Heart right ventricle (tissue), 16 donors: ENCODE data around the gene TNNT3. TPM values are rescaled to one million over a fixed set of nuclear protein-coding genes. Genes with fewer than 3 reads are reported as not detected.
"Not testable (repeated sequence)": the region's sequence is repeated elsewhere in the genome, so short reads cannot be mapped to it uniquely, and the experiment has no call there.

Experiments used
- ATAC-seq, 8 donors: fragments of 200-7000 bp; cut with Tn5 transposase; one replicate each; pipeline ENCODE4 v1.9.1; 2020; ENCODE audit warnings: mild to moderate bottlenecking in 8 of 8, moderate library complexity in 8 of 8, moderate number of reproducible peaks in 1 of 8
- DNase-seq, 2 donors: peaks; one replicate each; pipeline ENCODE4 v3.0.0-alpha.2; 2020
- H3K27ac ChIP-seq, 10 donors: fragments of 200-600 bp; sonication (generic) in 2 of 10; one replicate each; pipeline versions ENCODE4 v1.5.0 to v1.8.0; 2020 to 2022; ENCODE audit warnings: mild to moderate bottlenecking in 3 of 10
- H3K27me3 ChIP-seq, 7 donors: fragments of 200-600 bp; one replicate each; pipeline ENCODE4 v1.8.0; 2021 to 2022; ENCODE audit warnings: mild to moderate bottlenecking in 2 of 7
- H3K36me3 ChIP-seq, 9 donors: fragments of 200-600 bp; sonication (generic) in 1 of 9; one replicate each; pipeline versions ENCODE4 v1.5.0 to v1.8.0; 2020 to 2022; ENCODE audit warnings: mild to moderate bottlenecking in 2 of 9
- H3K4me1 ChIP-seq, 9 donors: fragments of 200-600 bp; sonication (generic) in 1 of 9; one replicate each; pipeline versions ENCODE4 v1.5.0 to v1.8.0; 2020 to 2022; ENCODE audit warnings: mild to moderate bottlenecking in 4 of 9
- H3K4me3 ChIP-seq, 10 donors: fragments of 200-600 bp; sonication (generic) in 2 of 10; one replicate each; pipeline versions ENCODE4 v1.5.0 to v1.8.0; 2020 to 2022; ENCODE audit warnings: mild to moderate bottlenecking in 7 of 10, moderate library complexity in 2 of 10
- H3K9me3 ChIP-seq, 11 donors: fragments of 200-600 bp in 10 of 11; sonication (generic) in 2 of 11; one replicate each; pipeline versions ENCODE4 v1.5.0 to v1.8.0; 2013 to 2022; ENCODE audit warnings: mild to moderate bottlenecking in 2 of 11, control low read depth in 1 of 11, moderate library complexity in 1 of 11
- CTCF ChIP-seq, 9 donors: fragments of 200-600 bp; sonication (generic) in 2 of 9; IDR thresholded peaks; one replicate each; pipeline versions ENCODE4 v1.5.0 to v1.8.0; 2021 to 2022; ENCODE audit warnings: antibody characterized with exemption in 9 of 9, mild to moderate bottlenecking in 5 of 9, moderate library complexity in 1 of 9
- WGBS, 2 donors: extraction: QIAGEN DNeasy Blood & Tissue Kit; methylation state at CpG; one replicate each; pipeline ENCODE4 v1.1.7; 2013; ENCODE audit warnings: inconsistent platforms in 1 of 2; 5-methylcytosine and 5-hydroxymethylcytosine counted together
- intact Hi-C, 10 donors: fragments of 100-400 bp; cut with DNase I; formaldehyde crosslinking; loops; one replicate each; pipeline versions ENCODE4 v1.11.1 to v1.14.2; 2022
- polyA plus RNA-seq, 2 donors: library from polyadenylated mRNA; stranded (reverse); fragments of 200-250 nt; gene quantifications; one replicate each; pipeline ENCODE4 v1.2.3, GENCODE V29; 2013
- total RNA-seq, 10 donors: library from RNA; stranded (reverse); fragmentation: NEBNext Ultra II Directional in 3 of 10; extraction: Animal tissue kit (Norgen Biotek cat#: 25700) in 3 of 10; gene quantifications; one replicate each; pipeline versions ENCODE4 v1.2.1 to v1.2.4, GENCODE V29; 2021 to 2023
- donor health status: Arrhythmogenic right ventricular cardiomyopathy.
- donor health status: ischemic (EF 13 %, LVEDD 7.1; RV severe dilation, severe dysfunction).
- donor health status: healthy with polysubstance abuse.
- donor health status: DM: no; HTN: yes; CAD: no.
- donor health status: DM: no; HTN: no; CAD: no.
- donor health status: ischemic (EF 25% LVEDD 6.9; RV normal size, moderate dysfunction).
- donor health status: ischemic (EF 25% LVEDD 5.7; RV mildly dilated, moderate dysfunction).
- donor health status: healthy.
- donor health status: DM: yes; HTN: yes; CAD: no.
- donor health status: Ischemic cardiomyopathy.
- donor health status: ischemic (EF 35%, LVEDD 5.7; RV mildly dilated, moderate dysfunction).
- donor health status: nonischemic (EF 11% LVEDD 7.7; RV severe dilation, severe dysfunction).
- donor health status: DM: yes; HTN: yes; CAD: no.
- donor health status: PGD.
- donor health status: ischemic (EF 29% LVEDD 5.4; RV normal size, mild dysfunction).
- donor health status: nonischemic (EF 23%, LVEDD 6.1; RV moderate dilation, normal function).

Gene TNNT3
- total and polyA plus RNA-seq, 12 donors = 12.5 to 49.9 (median 44.4) TPM

- peaks cover 0 to under 1% (median 0%) of the 10 kb centered on the region in 7 donors for H3K27me3 ChIP-seq
- H3K36me3 ChIP-seq = no peaks in the 10 kb centered on the region
- 75 to 79% methylated on average over 27 to 28 of the region's 28 CpGs for WGBS, 2 donors
- H3K4me1 ChIP-seq = peaks cover 18 to 70% (median 61%) of the 10 kb centered on the region in 9 donors
- no peak for ATAC-seq
- DNase-seq = peak; percentile 6 to 46
- intact Hi-C loops = loop anchor here in 1 of 10 donors (5.0 kb wide), 1 partner anchor 33 kb away; no protein-coding TSS in a partner anchor
- no peaks in the 10 kb centered on the region for H3K9me3 ChIP-seq
- TF ChIP-seq CTCF (IDR thresholded peaks at IDR 0.05) = no peak
- H3K27ac ChIP-seq = peak overlapping the region; percentile 76 to 100 (median 94)
- H3K4me3 ChIP-seq = peak overlapping the region in 5 of 10 donors; percentile 11 to 30 (median 21)
These were observed 44.2 kb upstream of the TNNT3 start for GRCh38 chr11:1875093-1875850.

- H3K27ac ChIP-seq = peak overlapping the region; percentile 76 to 100 (median 94)
- H3K4me1 ChIP-seq = peaks cover 24 to 71% (median 62%) of the 10 kb centered on the region in 9 donors
- DNase-seq, ATAC-seq, H3K9me3 ChIP-seq, H3K27me3 ChIP-seq, H3K36me3 ChIP-seq: not testable (repeated sequence)
- 66 to 70% methylated on average over 12 to 13 of the region's 13 CpGs for WGBS, 2 donors
- H3K4me3 ChIP-seq = peak overlapping the region in 8 of 10 donors; percentile 11 to 30 (median 23)
- intact Hi-C loops = loop anchor here in 1 of 10 donors (5.0 kb wide), 1 partner anchor 34 kb away; no protein-coding TSS in a partner anchor
These were observed 43.6 kb upstream of the TNNT3 start for GRCh38 chr11:1875851-1876301.

GRCh38 chr11:1876361-1877063 lies 43.0 kb upstream of the TNNT3 start:
- no peaks in the 10 kb centered on the region for H3K9me3 ChIP-seq
- WGBS, 2 donors = 18 to 32% methylated on average over 26 of the region's 26 CpGs
- peak; percentile 44 to 74 (median 63) for TF ChIP-seq CTCF (IDR thresholded peaks at IDR 0.05)
- DNase-seq = peak; percentile 79 to 81
- H3K27me3 ChIP-seq = no peaks in the 10 kb centered on the region
- ATAC-seq = peak in 7 of 8 donors; percentile 10 to 47 (median 27)
- H3K4me3 ChIP-seq = peak overlapping the region in 8 of 10 donors; percentile 11 to 30 (median 23)
- intact Hi-C loops = loop anchor here in 1 of 10 donors (5.0 kb wide), 1 partner anchor 34 kb away; no protein-coding TSS in a partner anchor
- H3K4me1 ChIP-seq = peaks cover 31 to 78% (median 62%) of the 10 kb centered on the region in 9 donors
- H3K27ac ChIP-seq = peak overlapping the region; percentile 76 to 100 (median 94)
- peaks cover 0 to 9% (median 0%) of the 10 kb centered on the region in 9 donors for H3K36me3 ChIP-seq

GRCh38 chr11:1877211-1878136 lies 42.0 kb upstream of the TNNT3 start:
- TF ChIP-seq CTCF (IDR thresholded peaks at IDR 0.05) = no peak
- H3K4me3 ChIP-seq = no peak overlapping the region
- intact Hi-C loops = loop anchor here in 1 of 10 donors (5.0 kb wide), 1 partner anchor 35 kb away; no protein-coding TSS in a partner anchor
- H3K9me3 ChIP-seq = no peaks in the 10 kb centered on the region
- no peaks in the 10 kb centered on the region for H3K27me3 ChIP-seq
- DNase-seq (peak; percentile 67 to 78), ATAC-seq (no peak)
- peak overlapping the region; percentile 76 to 100 (median 94) for H3K27ac ChIP-seq
- 46 to 50% methylated on average over 33 of the region's 33 CpGs for WGBS, 2 donors
- H3K4me1 ChIP-seq = peaks cover 39 to 87% (median 72%) of the 10 kb centered on the region in 9 donors
- peaks cover 0 to 14% (median 0%) of the 10 kb centered on the region in 9 donors for H3K36me3 ChIP-seq
